K562 (cell line): ENCODE data around the gene MBNL1. TPM values are rescaled to one million over a fixed set of nuclear protein-coding genes. Genes with fewer than 3 reads are reported as not detected.

Source experiments
- BRD9 ChIP-seq: fragments of 450-650 bp; IDR thresholded peaks from 2 replicates; pipeline ENCODE4 v1.6.1; 2018; ENCODE audit warnings: low read depth; ENCODE audit not compliant: partially characterized antibody
- ERF ChIP-seq: fragments of 450-650 bp; formaldehyde crosslinking; IDR thresholded peaks from 2 replicates; pipeline ENCODE4 v1.4.0; 2020; ENCODE audit warnings: mild to moderate bottlenecking, mixed read lengths
- EWSR1 ChIP-seq: fragments of 450-650 bp; IDR thresholded peaks from 2 replicates; pipeline ENCODE4 v1.6.1; 2018; ENCODE audit warnings: borderline replicate concordance, mild to moderate bottlenecking, low read depth, moderate library complexity; ENCODE audit not compliant: partially characterized antibody
- FIP1L1 ChIP-seq: fragments of 200-400 bp; formaldehyde crosslinking; IDR thresholded peaks from 2 replicates; pipeline ENCODE4 v1.6.1; 2018; ENCODE audit warnings: mild to moderate bottlenecking, low read depth, low read length; ENCODE audit not compliant: poor library complexity, severe bottlenecking
- FOXA3 ChIP-seq, 2 experiments: fragments of 450-650 bp in 1 of 2; sonication (generic) in 1 of 2; formaldehyde crosslinking; IDR thresholded peaks in 1 of 2; conservative IDR thresholded peaks in 1 of 2; 2 replicates each; pipeline versions ENCODE4 v1.4.0 to v1.8.0; 2020 to 2022; ENCODE audit warnings: mild to moderate bottlenecking in 2 of 2, missing genetic modification reagents in 1 of 2
- HMG20B ChIP-seq: fragments of 250-450 bp; sonication (Bioruptor Pico); IDR thresholded peaks from 2 replicates; pipeline ENCODE4 v1.5.0; 2021; ENCODE audit warnings: mild to moderate bottlenecking
- MEF2D ChIP-seq: conservative IDR thresholded peaks from 2 replicates; pipeline ENCODE4 v1.6.1; 2016; ENCODE audit warnings: low read depth, missing genetic modification characterization, missing compliant biosample characterization
- MYBL2 ChIP-seq, 2 experiments: fragments of 450-650 bp in 1 of 2; sonication (generic) in 1 of 2; formaldehyde crosslinking in 1 of 2; IDR thresholded peaks; 2 replicates each; pipeline versions ENCODE4 v1.6.1 to v1.8.1; 2017 to 2022; ENCODE audit warnings: borderline replicate concordance in 1 of 2, inconsistent platforms in 1 of 2, low read depth in 1 of 2, mild to moderate bottlenecking in 1 of 2, missing genetic modification reagents in 1 of 2, moderate library complexity in 1 of 2
- NR4A1 ChIP-seq, 2 experiments: fragments of 250-450 bp in 1 of 2; fragments of 450-650 bp in 1 of 2; sonication (Bioruptor Pico) in 1 of 2; IDR thresholded peaks; 2 replicates each; pipeline versions ENCODE4 v1.4.0 to v1.6.1; 2016 to 2020; ENCODE audit warnings: mild to moderate bottlenecking in 2 of 2, missing compliant biosample characterization in 1 of 2, missing genetic modification characterization in 1 of 2, moderate library complexity in 1 of 2
- NUFIP1 ChIP-seq: fragments of 450-650 bp; IDR thresholded peaks from 2 replicates; pipeline ENCODE4 v1.6.1; 2018; ENCODE audit not compliant: partially characterized antibody
- RAD21 ChIP-seq, 2 experiments: fragments of 250-450 bp in 1 of 2; fragments of 450-650 bp in 1 of 2; sonication (Bioruptor Pico) in 1 of 2; formaldehyde crosslinking in 1 of 2; IDR thresholded peaks in 1 of 2; conservative IDR thresholded peaks in 1 of 2; 2 replicates each; pipeline versions ENCODE4 v1.4.0 to v1.8.0; 2020 to 2022; ENCODE audit warnings: mild to moderate bottlenecking in 2 of 2, moderate library complexity in 1 of 2
- SRSF7 ChIP-seq: fragments of 200-400 bp; formaldehyde crosslinking; optimal IDR thresholded peaks from 2 replicates; pipeline ENCODE3; 2017; ENCODE audit warnings: mild to moderate bottlenecking, low read depth, low read length
- SUPT5H ChIP-seq: fragments of 450-650 bp; IDR thresholded peaks from 2 replicates; pipeline ENCODE4 v1.6.1; 2016
- TAF15 ChIP-seq: fragments of 200-400 bp; formaldehyde crosslinking; IDR thresholded peaks from 2 replicates; pipeline ENCODE4 v1.6.1; 2017; ENCODE audit warnings: mild to moderate bottlenecking, low read depth, low read length, moderate library complexity
- TBP ChIP-seq: optimal IDR thresholded peaks from 2 replicates; pipeline ENCODE3; 2011; ENCODE audit warnings: low read depth, low read length, improper control_type of control experiment
- TCF7L2 ChIP-seq: fragments of 150-350 bp; IDR thresholded peaks from 2 replicates; pipeline ENCODE4 v1.6.1; 2016; ENCODE audit warnings: low read depth, mild to moderate bottlenecking, low read length, moderate library complexity
- TEAD4 ChIP-seq, 2 experiments: sonication (generic) in 1 of 2; formaldehyde crosslinking in 1 of 2; IDR thresholded peaks; 2 replicates each; pipeline versions ENCODE4 v1.6.1 to v1.8.0; 2012 to 2022; ENCODE audit warnings: borderline replicate concordance in 1 of 2, inconsistent platforms in 1 of 2, low read length in 1 of 2, mild to moderate bottlenecking in 1 of 2, missing genetic modification reagents in 1 of 2
- ZBTB17 ChIP-seq: fragments of 450-650 bp; formaldehyde crosslinking; IDR thresholded peaks from 2 replicates; pipeline ENCODE4 v1.4.0; 2020; ENCODE audit warnings: mild to moderate bottlenecking
- ZNF134 ChIP-seq: fragments of 250-450 bp; sonication (Bioruptor Pico); conservative IDR thresholded peaks from 2 replicates; pipeline ENCODE4 v1.4.0; 2020
- ZNF431 ChIP-seq: sonication (generic); formaldehyde crosslinking; IDR thresholded peaks from 2 replicates; pipeline ENCODE4 v1.8.0; 2022; ENCODE audit warnings: mild to moderate bottlenecking, missing genetic modification reagents
- ZNF584 ChIP-seq: fragments of 200-800 bp; sonication (Bioruptor generic); IDR thresholded peaks from 2 replicates; pipeline ENCODE4 v1.6.1; 2016; ENCODE audit warnings: low read depth, mild to moderate bottlenecking, missing genetic modification characterization, missing compliant biosample characterization
- polyA plus RNA-seq, 8 experiments: library from polyadenylated mRNA; depleted of rRNA in 4 of 8; stranded (reverse) in 5 of 8; unstranded in 3 of 8; fragments of >200 nt; fragmentation: Nextera tagmentation in 2 of 8; fragmentation: Illumina TruSeq in 1 of 8; extraction: Ambion mirVana in 2 of 8; extraction: Trizol in 1 of 8; gene quantifications; 2 replicates each; pipeline versions ENCODE4 v1.2.1 to v1.2.3, GENCODE V29; 2011 to 2014; ENCODE audit warnings: inconsistent platforms in 1 of 8, missing spikeins in 1 of 8
- total RNA-seq, 7 experiments: library from RNA; depleted of rRNA in 6 of 7; stranded (reverse); fragments of >200 nt in 6 of 7; fragmentation: Illumina TruSeq in 2 of 7; extraction: Trizol in 2 of 7; gene quantifications; 2 replicates each; pipeline versions ENCODE4 v1.2.1 to v1.2.3, GENCODE V29; 2011 to 2021; ENCODE audit warnings: low replicate concordance in 1 of 7
- TF ChIP-seq, protein P1 (sequence below): fragments of 250-450 bp; sonication (Bioruptor Pico); IDR thresholded peaks from 2 replicates; pipeline ENCODE4 v1.8.0; 2021; ENCODE audit warnings: mild to moderate bottlenecking, moderate library complexity
- TF ChIP-seq, protein P2 (sequence below): sonication (generic); formaldehyde crosslinking; IDR thresholded peaks from 2 replicates; pipeline ENCODE4 v1.9.0; 2022; ENCODE audit warnings: mild to moderate bottlenecking, missing genetic modification reagents
- TF ChIP-seq, protein P3 (sequence below): IDR thresholded peaks from 2 replicates; pipeline ENCODE4 v1.6.1; 2012; ENCODE audit warnings: low read depth, low read length, improper control_type of control experiment, borderline replicate concordance

The MBNL1 gene
- total and polyA plus RNA-seq, 9 of the 15 experiments (the other 6 are each of a cell fraction or from before 2014, with no cell fraction given), result 70.3 to 243 (median 220) TPM

DNA sequence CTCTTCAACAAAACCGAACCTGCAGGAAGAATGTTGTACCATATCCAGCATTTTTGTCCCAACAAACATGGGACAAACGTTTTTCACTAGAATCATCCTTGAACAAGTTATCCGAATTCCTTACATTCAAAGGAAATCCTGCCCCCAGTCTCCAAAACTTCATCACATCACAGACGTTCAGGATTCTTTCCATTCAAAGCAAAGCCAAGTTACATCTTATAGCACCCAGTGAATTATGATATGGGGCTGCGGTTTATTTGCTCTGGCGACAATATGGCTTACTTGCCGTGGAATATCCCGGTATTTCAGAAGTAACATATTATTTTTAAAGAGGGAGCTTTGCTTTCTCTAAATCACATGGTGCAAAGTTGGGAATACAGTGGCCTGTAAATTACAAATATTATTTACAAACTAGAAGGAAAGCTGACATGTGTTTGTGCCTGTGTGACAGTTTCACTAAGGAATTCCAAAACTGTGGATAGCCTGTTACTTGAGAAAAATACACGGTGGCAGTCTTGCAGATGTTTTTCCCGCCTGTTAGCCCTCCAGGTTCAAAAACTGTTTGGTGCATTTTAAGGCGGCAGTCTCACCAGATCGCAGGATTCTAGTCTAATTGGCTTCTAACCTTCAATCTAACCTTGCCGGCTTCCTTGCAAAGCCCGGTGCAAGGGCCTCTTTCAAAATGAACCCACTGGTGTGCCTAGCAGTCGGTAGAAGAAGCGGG lies 736 bp upstream of the MBNL1 start (continued):
- TF ChIP-seq FOXA3 (CRISPR knock-in tag; conservative IDR thresholded peaks at IDR 0.05 in 1 of 2, IDR thresholded peaks at IDR 0.05 in 1 of 2) (no peak), TEAD4 (IDR thresholded peaks at IDR 0.05; ENCODE audit: low read length) (no peak), TEAD4 (CRISPR knock-in tag; IDR thresholded peaks at IDR 0.05; ENCODE audit: borderline replicate concordance) (no peak), SUPT5H (no peak), ZNF584 (CRISPR knock-in tag) (peak; percentile 22; the same call in 1 of the 2 replicates), MEF2D (tag) (no peak), MYBL2 (IDR thresholded peaks at IDR 0.05; ENCODE audit: low read depth) (no peak; the same call in none of the 2 replicates), MYBL2 (CRISPR knock-in tag; IDR thresholded peaks at IDR 0.05; ENCODE audit: borderline replicate concordance) (no peak), ZNF431 (CRISPR knock-in tag) (no peak), RAD21 (CRISPR knock-in tag; conservative IDR thresholded peaks at IDR 0.05 in 1 of 2, IDR thresholded peaks at IDR 0.05 in 1 of 2) (peak in 1 of 2 experiments; percentile 7; a peak in 1 of 4 replicates), TCF7L2 (no peak), NR4A1 (CRISPR knock-in tag; IDR thresholded peaks at IDR 0.05) (no peak), NR4A1 (tag; IDR thresholded peaks at IDR 0.05) (0 out of 2 replicates have a peak, but pooled peaks have one; percentile 40), BRD9 (peak; percentile 1), NUFIP1 (no peak), FIP1L1 (no peak), TAF15 (no peak), ERF (no peak; the same call in 1 of the 2 replicates), ZBTB17 (no peak), HMG20B (no peak), EWSR1 (no peak), ZNF134 (CRISPR knock-in tag) (no peak), SRSF7 (no peak), TBP (peak; percentile 29)
- TF ChIP-seq, protein P1, sequence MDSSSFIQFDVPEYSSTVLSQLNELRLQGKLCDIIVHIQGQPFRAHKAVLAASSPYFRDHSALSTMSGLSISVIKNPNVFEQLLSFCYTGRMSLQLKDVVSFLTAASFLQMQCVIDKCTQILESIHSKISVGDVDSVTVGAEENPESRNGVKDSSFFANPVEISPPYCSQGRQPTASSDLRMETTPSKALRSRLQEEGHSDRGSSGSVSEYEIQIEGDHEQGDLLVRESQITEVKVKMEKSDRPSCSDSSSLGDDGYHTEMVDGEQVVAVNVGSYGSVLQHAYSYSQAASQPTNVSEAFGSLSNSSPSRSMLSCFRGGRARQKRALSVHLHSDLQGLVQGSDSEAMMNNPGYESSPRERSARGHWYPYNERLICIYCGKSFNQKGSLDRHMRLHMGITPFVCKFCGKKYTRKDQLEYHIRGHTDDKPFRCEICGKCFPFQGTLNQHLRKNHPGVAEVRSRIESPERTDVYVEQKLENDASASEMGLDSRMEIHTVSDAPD (CRISPR knock-in tag), result no peak
- TF ChIP-seq, protein P2, sequence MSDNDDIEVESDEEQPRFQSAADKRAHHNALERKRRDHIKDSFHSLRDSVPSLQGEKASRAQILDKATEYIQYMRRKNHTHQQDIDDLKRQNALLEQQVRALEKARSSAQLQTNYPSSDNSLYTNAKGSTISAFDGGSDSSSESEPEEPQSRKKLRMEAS, result no peak
- TF ChIP-seq, protein P3, sequence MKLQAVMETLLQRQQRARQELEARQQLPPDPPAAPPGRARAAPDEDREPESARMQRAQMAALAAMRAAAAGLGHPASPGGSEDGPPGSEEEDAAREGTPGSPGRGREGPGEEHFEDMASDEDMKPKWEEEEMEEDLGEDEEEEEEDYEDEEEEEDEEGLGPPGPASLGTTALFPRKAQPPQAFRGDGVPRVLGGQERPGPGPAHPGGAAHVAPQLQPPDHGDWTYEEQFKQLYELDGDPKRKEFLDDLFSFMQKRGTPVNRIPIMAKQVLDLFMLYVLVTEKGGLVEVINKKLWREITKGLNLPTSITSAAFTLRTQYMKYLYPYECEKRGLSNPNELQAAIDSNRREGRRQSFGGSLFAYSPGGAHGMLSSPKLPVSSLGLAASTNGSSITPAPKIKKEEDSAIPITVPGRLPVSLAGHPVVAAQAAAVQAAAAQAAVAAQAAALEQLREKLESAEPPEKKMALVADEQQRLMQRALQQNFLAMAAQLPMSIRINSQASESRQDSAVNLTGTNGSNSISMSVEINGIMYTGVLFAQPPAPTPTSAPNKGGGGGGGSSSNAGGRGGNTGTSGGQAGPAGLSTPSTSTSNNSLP, result no peak
